Measurements from ENCODE around the gene INPP5D. TPM values are rescaled to one million over a fixed set of nuclear protein-coding genes. Genes with fewer than 3 reads are reported as not detected.

The INPP5D gene
- total RNA-seq, 1 experiment from 2014 or later: 12.7 TPM

GRCh38 chr2:233204286-233204936 lies 144.3 kb downstream of the INPP5D start:
- Histone ChIP-seq H3K14ac (ENCODE audit: insufficient read depth, low read length) (no peak overlapping the region), H3K4ac (ENCODE audit: low read depth, low read length) (no peak overlapping the region), H3K79me1 (ENCODE audit: insufficient read depth, low read depth, low read length, poor library complexity, severe bottlenecking) (no peaks in the 10 kb centered on the region), H2BK20ac (ENCODE audit: low read depth, low read length, poor library complexity, severe bottlenecking) (no peak overlapping the region), H2BK5ac (ENCODE audit: insufficient read length, low read length) (no peak overlapping the region), H3K4me2 (ENCODE audit: insufficient read depth, insufficient read length, low read length) (no peak overlapping the region), H3K9ac (ENCODE audit: extremely low read depth, insufficient read length, low read length) (no peak overlapping the region), H2BK15ac (ENCODE audit: low read depth, low read length) (no peak overlapping the region), H4K20me1 (ENCODE audit: control insufficient read depth, insufficient read depth, insufficient read length) (no peaks in the 10 kb centered on the region), H3K23ac (ENCODE audit: insufficient read length, low read depth, low read length) (no peak overlapping the region), H4K91ac (ENCODE audit: insufficient read length, low read depth, low read length) (no peak overlapping the region), H2AK5ac (ENCODE audit: insufficient read length, low read length) (no peak overlapping the region), H2AFZ (ENCODE audit: low read length) (no peak overlapping the region), H2BK12ac (ENCODE audit: insufficient read length, low read depth, low read length) (no peak overlapping the region), H3K18ac (ENCODE audit: insufficient read length, low read depth, low read length) (no peak overlapping the region), H3K79me2 (ENCODE audit: insufficient read depth, low read length) (no peaks in the 10 kb centered on the region), H3K56ac (ENCODE audit: insufficient read length, low read depth, low read length) (no peak overlapping the region), H3K27me3 (ENCODE audit: insufficient read depth, low read length) (no peaks in the 10 kb centered on the region), H3K9me3 (ENCODE audit: control insufficient read depth, low read depth, low read length) (no peaks in the 10 kb centered on the region), H3T11ph (ENCODE audit: low read length) (no peak overlapping the region), H4K8ac (replicated peaks; ENCODE audit: insufficient read length, low read depth, low read length) (no peak overlapping the region), H3K4me1 (ENCODE audit: insufficient read depth, low read length) (peaks cover 6% of the 10 kb centered on the region; the same call in 1 of the 2 replicates), H4K5ac (ENCODE audit: insufficient read length, low read depth, low read length) (no peak overlapping the region), H3K23me2 (ENCODE audit: insufficient read length, low read depth, low read length, poor library complexity, severe bottlenecking) (no peaks in the 10 kb centered on the region), H2BK120ac (ENCODE audit: low read depth, low read length, poor library complexity, severe bottlenecking) (no peak overlapping the region), H3K27ac (ENCODE audit: insufficient read length, low read depth, low read length) (no peak overlapping the region)
- peaks cover 9 to 26% (median 21%) of the 10 kb centered on the region in 3 experiments for H3K36me3 Mint-ChIP-seq (ENCODE audit: insufficient read depth in 1 of 3, low read depth in 3 of 3)
- no CpG with 5 or more reads among the region's 50 CpGs for WGBS (ENCODE audit: extremely low coverage, insufficient read length, low lambda C conversion rate)
- peaks cover 17 to 30% of the 10 kb centered on the region in 2 experiments for H3K4me1 Mint-ChIP-seq
- no peak overlapping the region for H3K27ac Mint-ChIP-seq
- H3K9me3 Mint-ChIP-seq: peaks cover 16 to 17% of the 10 kb centered on the region in 2 experiments
- no peak overlapping the region for H3K4me3 Mint-ChIP-seq
- DNase-seq: no peak
- peaks cover 17% of the 10 kb centered on the region for H3K27me3 Mint-ChIP-seq (ENCODE audit: low read depth)
- no peak for TF ChIP-seq CTCF (conservative IDR thresholded peaks at IDR 0.05)
